CD4-positive, alpha-beta T cell treated with Interleukin-4 for 1 hour (primary cell): ENCODE measurements around the gene MAPK4.
"Not testable (repeated sequence)": the region's sequence is repeated elsewhere in the genome, so short reads cannot be mapped to it uniquely, and the experiment has no call there.

Source experiments
- DNase-seq, 2 donors: peaks; one replicate each; pipeline ENCODE4 v3.0.0-alpha.2; 2020 to 2022

MAPK4 gene

GRCh38 chr18:50578651-50579050 is 18.8 kb downstream of the MAPK4 start:
- no peak for DNase-seq

GRCh38 chr18:50579061-50579774 is 19.3 kb downstream of the MAPK4 start:
- no peak for DNase-seq

GRCh38 chr18:50581517-50581916 is 21.6 kb downstream of the MAPK4 start:
- DNase-seq: no peak

GRCh38 chr18:50582500-50582899 is 22.6 kb downstream of the MAPK4 start:
- no peak for DNase-seq

GRCh38 chr18:50586710-50587109 is 26.8 kb downstream of the MAPK4 start:
- no peak for DNase-seq

- no peak for DNase-seq
Measured at GRCh38 chr18:50590593-50590992, 30.7 kb downstream of the MAPK4 start.

- DNase-seq: no peak
Measured at GRCh38 chr18:50594012-50594411, 34.1 kb downstream of the MAPK4 start.

- DNase-seq: no peak
Measured at GRCh38 chr18:50594942-50595341, 35.1 kb downstream of the MAPK4 start.

- DNase-seq: no peak
Measured at GRCh38 chr18:50602466-50602865, 42.6 kb downstream of the MAPK4 start.

- DNase-seq: no peak
Measured at GRCh38 chr18:50606609-50607008, 46.7 kb downstream of the MAPK4 start.

- no peak for DNase-seq
Measured at GRCh38 chr18:50607378-50607926, 47.6 kb downstream of the MAPK4 start.

- not testable (repeated sequence) for DNase-seq
Measured at GRCh38 chr18:50609171-50609570, 49.3 kb downstream of the MAPK4 start.

GRCh38 chr18:50610349-50610748 is 50.5 kb downstream of the MAPK4 start:
- DNase-seq: no peak

GRCh38 chr18:50611529-50611941 is 51.6 kb downstream of the MAPK4 start:
- no peak for DNase-seq

GRCh38 chr18:50614838-50615237 is 55.0 kb downstream of the MAPK4 start:
- DNase-seq: no peak

GRCh38 chr18:50616484-50617048 is 56.7 kb downstream of the MAPK4 start:
- DNase-seq: no peak

GRCh38 chr18:50619861-50620275 is 60.0 kb downstream of the MAPK4 start:
- no peak for DNase-seq

GRCh38 chr18:50620319-50620718 is 60.4 kb downstream of the MAPK4 start:
- no peak for DNase-seq

GRCh38 chr18:50621366-50621765 is 61.5 kb downstream of the MAPK4 start:
- DNase-seq: no peak

GRCh38 chr18:50622320-50622719 is 62.4 kb downstream of the MAPK4 start:
- no peak for DNase-seq

- no peak for DNase-seq
Measured at GRCh38 chr18:50622865-50623393, 63.0 kb downstream of the MAPK4 start.

- no peak for DNase-seq
Measured at GRCh38 chr18:50623694-50624352, 63.9 kb downstream of the MAPK4 start.

GRCh38 chr18:50624981-50625380 is 65.1 kb downstream of the MAPK4 start:
- no peak for DNase-seq

- DNase-seq: no peak
Measured at GRCh38 chr18:50626317-50626716, 66.4 kb downstream of the MAPK4 start.
